HCT116 (cell line): Measurements from ENCODE around the gene DIS3L. TPM values are rescaled to one million over a fixed set of nuclear protein-coding genes. Genes with fewer than 3 reads are reported as not detected.
"Not testable (repeated sequence)": the region's sequence is repeated elsewhere in the genome, so short reads cannot be mapped to it uniquely, and the experiment has no call there.

Source experiments
- ATAC-seq: fragments of 200-7000 bp; cut with Tn5 transposase; 2 replicates; pipeline ENCODE4 v1.9.1; 2020; ENCODE audit warnings: mild to moderate bottlenecking, moderate library complexity
- BruUV-seq: library from RNA; stranded (reverse); fragments of 400-500 nt; replicated peaks from 2 replicates; lab custom pipeline; 2021; lab: Mats Ljungman, UMichigan
- CTCF ChIA-PET: fragments of 300-600 bp; sonication (Branson Sonifier 250); formaldehyde crosslinking; loops from one replicate; lab custom pipeline; 2021; ENCODE audit warnings: antibody characterized with exemption; lab: Charles Lee
- POLR2A ChIA-PET: fragments of 300-600, 350-600 bp; sonication (Branson Sonifier 250); formaldehyde crosslinking; loops from one replicate; lab custom pipeline; 2021; ENCODE audit warnings: antibody characterized with exemption; lab: Charles Lee
- RAD21 ChIA-PET, 2 experiments: fragments of 300-600 bp; sonication (Branson Sonifier 250); formaldehyde crosslinking; loops; one replicate each; lab custom pipeline; 2023; ENCODE audit warnings: low total read pairs in 2 of 2; ENCODE audit not compliant: uncharacterized antibody in 2 of 2, unreplicated experiment in 2 of 2, low non-redundant PET in 1 of 2; lab: Charles Lee
- DNase-seq: peaks from one replicate; pipeline ENCODE4 v3.0.0-alpha.2; 2010; ENCODE audit warnings: low read depth, low spot score
- H2AFZ ChIP-seq: fragments of 200-600 bp; shearing (Covaris generic), sonication (generic); 2 replicates; pipeline ENCODE4 v1.6.1; 2017; ENCODE audit warnings: low read depth, mixed run types, mixed read lengths, antibody characterized with exemption, low read length; ENCODE audit not compliant: poor library complexity, severe bottlenecking
- H3K27ac ChIP-seq: 2 replicates; pipeline ENCODE4 v1.5.1; 2012; ENCODE audit warnings: low read depth, low read length
- H3K27me3 ChIP-seq: fragments of 200-600 bp; sonication (generic); 2 replicates; pipeline ENCODE4 v1.6.1; 2016; ENCODE audit warnings: mixed run types, low read length, mixed read lengths; ENCODE audit not compliant: insufficient read depth
- H3K36me3 ChIP-seq, 2 experiments: fragments of 200-500 bp in 1 of 2; fragments of 200-600 bp in 1 of 2; sonication (Bioruptor generic) in 1 of 2; sonication (generic) in 1 of 2; 2 replicates each; pipeline versions ENCODE4 v1.5.1 to v1.6.1; 2014 to 2016; ENCODE audit warnings: low read length in 2 of 2, inconsistent platforms in 1 of 2, mixed read lengths in 1 of 2, mixed run types in 1 of 2; ENCODE audit not compliant: insufficient read depth in 2 of 2, control insufficient read depth in 1 of 2
- H3K4me1 ChIP-seq, 2 experiments: fragments of 200-600 bp in 1 of 2; sonication (generic) in 1 of 2; 2 replicates each; pipeline versions ENCODE4 v1.5.1 to v1.6.1; 2012 to 2017; ENCODE audit warnings: low read length in 2 of 2, inconsistent platforms in 1 of 2, mild to moderate bottlenecking in 1 of 2, mixed read lengths in 1 of 2, mixed run types in 1 of 2, moderate library complexity in 1 of 2; ENCODE audit not compliant: insufficient read depth in 2 of 2, control insufficient read depth in 1 of 2
- H3K4me2 ChIP-seq: fragments of 200-600 bp; sonication (generic); 2 replicates; pipeline ENCODE4 v1.6.1; 2017; ENCODE audit warnings: mixed run types, low read length, mixed read lengths
- H3K4me3 ChIP-seq, 2 experiments: fragments of 200-600 bp in 1 of 2; sonication (generic) in 1 of 2; replicated peaks in 1 of 2; 2 replicates each; pipeline ENCODE4 v1.5.1; 2011 to 2016; ENCODE audit warnings: low read length in 2 of 2, control low read depth in 1 of 2, low read depth in 1 of 2, mild to moderate bottlenecking in 1 of 2, mixed read lengths in 1 of 2, mixed run types in 1 of 2
- H3K79me2 ChIP-seq: fragments of 200-600 bp; sonication (generic); 2 replicates; pipeline ENCODE4 v1.6.1; 2017; ENCODE audit warnings: mild to moderate bottlenecking, mixed run types, low read length, moderate library complexity, mixed read lengths; ENCODE audit not compliant: insufficient read depth
- H3K9ac ChIP-seq: fragments of 200-600 bp; sonication (generic); 2 replicates; pipeline ENCODE4 v1.6.1; 2016; ENCODE audit warnings: low read length, mixed read lengths
- H3K9me2 ChIP-seq: fragments of 200-600 bp; sonication (generic), shearing (Covaris generic); 2 replicates; pipeline ENCODE4 v1.6.1; 2017; ENCODE audit warnings: mixed run types, mild to moderate bottlenecking, moderate library complexity; ENCODE audit not compliant: insufficient read depth
- H3K9me3 ChIP-seq, 2 experiments: fragments of 200-500 bp in 1 of 2; fragments of 200-600 bp in 1 of 2; sonication (Bioruptor generic) in 1 of 2; sonication (generic) in 1 of 2; 2 replicates each; pipeline ENCODE4 v1.6.1; 2014 to 2017; ENCODE audit warnings: low read length in 2 of 2, mixed read lengths in 2 of 2, inconsistent platforms in 1 of 2, low read depth in 1 of 2, mild to moderate bottlenecking in 1 of 2, mixed run types in 1 of 2, moderate library complexity in 1 of 2; ENCODE audit not compliant: control insufficient read depth in 1 of 2, insufficient read depth in 1 of 2
- H4K20me1 ChIP-seq: fragments of 200-600 bp; sonication (generic), shearing (Covaris generic); 2 replicates; pipeline ENCODE4 v1.6.1; 2017; ENCODE audit warnings: mixed run types, mild to moderate bottlenecking, moderate library complexity; ENCODE audit not compliant: insufficient read depth
- EZH2phosphoT487 ChIP-seq: fragments of 200-600 bp; IDR thresholded peaks from 2 replicates; pipeline ENCODE4 v1.6.1; 2018; ENCODE audit warnings: antibody characterized with exemption, borderline replicate concordance
- RAD21 ChIP-seq: IDR thresholded peaks from 2 replicates; pipeline ENCODE4 v1.6.1; 2012; ENCODE audit warnings: low read depth, mild to moderate bottlenecking
- SP1 ChIP-seq: IDR thresholded peaks from 2 replicates; pipeline ENCODE4 v1.6.1; 2012; ENCODE audit warnings: low read depth
- ZFX ChIP-seq: fragments of 450-650 bp; IDR thresholded peaks from 2 replicates; pipeline ENCODE4 v1.6.1; 2017
- ZNF274 ChIP-seq: fragments of 200-500 bp; sonication (Bioruptor generic); IDR thresholded peaks from 2 replicates; pipeline ENCODE4 v1.6.1; 2014; ENCODE audit warnings: mild to moderate bottlenecking, low read depth, low read length, inconsistent platforms
- intact Hi-C: fragments of 100-400 bp; cut with micrococcal nuclease; formaldehyde crosslinking; loops from 2 replicates; pipeline ENCODE4 v1.10.0; 2022
- total RNA-seq: library from RNA; stranded (reverse); gene quantifications from one replicate; pipeline ENCODE4 v1.2.1, GENCODE V29; 2021; ENCODE audit not compliant: unreplicated experiment

DIS3L gene
- total RNA-seq, 1 experiment from 2014 or later = 32.2 TPM

- POLR2A ChIA-PET = interaction anchor here (1.7 kb wide), 1 partner anchor 8 kb away, joined by 9 read pairs; the partner anchor contains the start of gene MAP2K1
- RAD21 ChIA-PET = no interaction called here
- H4K20me1 ChIP-seq = no peaks in the 10 kb centered on the region
- H3K9ac ChIP-seq = no peak overlapping the region
- no peaks in the 10 kb centered on the region for H3K27me3 ChIP-seq
- H3K36me3 ChIP-seq = no peaks in the 10 kb centered on the region
- H3K9me2 ChIP-seq = no peaks in the 10 kb centered on the region
- no peaks in the 10 kb centered on the region for H3K4me1 ChIP-seq
- H2AFZ ChIP-seq = no peak overlapping the region
- CTCF ChIA-PET = no interaction called here
- ATAC-seq (no peak), DNase-seq (no peak)
- H3K4me2 ChIP-seq = no peak overlapping the region
- H3K79me2 ChIP-seq = no peaks in the 10 kb centered on the region
- intact Hi-C loops = no loop called here
- no peaks in the 10 kb centered on the region for H3K9me3 ChIP-seq
- no peak overlapping the region for H3K27ac ChIP-seq
- no peak overlapping the region for H3K4me3 ChIP-seq
- BruUV-seq = no TSS peak
- no peak for TF ChIP-seq RAD21
- no peak for TF ChIP-seq ZNF274
- TF ChIP-seq EZH2phosphoT487 = no peak
- TF ChIP-seq ZFX = no peak
- TF ChIP-seq SP1 = no peak
Measured at GRCh38 chr15:66378814-66379430, 85.6 kb downstream of the DIS3L start.

GRCh38 chr15:66381376-66381775 lies 88.0 kb downstream of the DIS3L start:
- intact Hi-C loops = not testable (repeated sequence)

More at GRCh38 chr15:66381376-66381775, 88.0 kb downstream of the DIS3L start:
- H3K9me3 ChIP-seq, POLR2A ChIA-PET, H3K4me2 ChIP-seq, H3K4me3 ChIP-seq, H3K4me1 ChIP-seq, H3K9ac ChIP-seq, H3K27ac ChIP-seq, ATAC-seq, H3K36me3 ChIP-seq, RAD21 ChIA-PET, DNase-seq, H2AFZ ChIP-seq, CTCF ChIA-PET, H3K9me2 ChIP-seq, BruUV-seq, H4K20me1 ChIP-seq, H3K27me3 ChIP-seq, H3K79me2 ChIP-seq: not testable (repeated sequence)

Other genes starting within 250 kb of the DIS3L start
- gene MEGF11, start 39.8 kb upstream of the DIS3L start, total RNA-seq = 2.3 TPM
- 28.1 TPM for gene TIPIN, start 63.1 kb downstream of the DIS3L start, total RNA-seq
- 52.3 TPM for gene MAP2K1, start 93.3 kb downstream of the DIS3L start, total RNA-seq
- gene SNAPC5, start 204.2 kb downstream of the DIS3L start, total RNA-seq = 28.3 TPM
- gene RPL4, start 211.3 kb downstream of the DIS3L start, total RNA-seq = 3,818 TPM
- gene ZWILCH, start 211.8 kb downstream of the DIS3L start, total RNA-seq = 25.8 TPM